HEK293T (cell line): Measurements from ENCODE around the gene SCYGR5.

Experiments
- ARNT ChIP-seq: fragments of 450-650 bp; IDR thresholded peaks from 2 replicates; pipeline ENCODE4 v1.6.1; 2017; ENCODE audit warnings: mild to moderate bottlenecking
- BHLHE40 ChIP-seq: fragments of 450-650 bp; IDR thresholded peaks from 2 replicates; pipeline ENCODE4 v1.6.1; 2016; ENCODE audit warnings: mild to moderate bottlenecking, moderate library complexity, borderline replicate concordance
- CTBP1 ChIP-seq: fragments of 450-650 bp; IDR thresholded peaks from 2 replicates; pipeline ENCODE4 v1.6.1; 2016; ENCODE audit warnings: borderline replicate concordance
- ELF4 ChIP-seq: fragments of 450-650 bp; IDR thresholded peaks from 2 replicates; pipeline ENCODE4 v1.6.1; 2017; ENCODE audit warnings: antibody characterized with exemption
- FOXA1 ChIP-seq: fragments of 450-650 bp; IDR thresholded peaks from 2 replicates; pipeline ENCODE4 v1.6.1; 2016; ENCODE audit warnings: mild to moderate bottlenecking
- FOXM1 ChIP-seq: fragments of 450-650 bp; IDR thresholded peaks from 2 replicates; pipeline ENCODE4 v1.6.1; 2017; ENCODE audit warnings: mild to moderate bottlenecking, borderline replicate concordance
- HDGF ChIP-seq: fragments of 450-650 bp; IDR thresholded peaks from 2 replicates; pipeline ENCODE4 v1.6.1; 2017; ENCODE audit warnings: antibody characterized with exemption, borderline replicate concordance
- L3MBTL2 ChIP-seq: fragments of 450-650 bp; conservative IDR thresholded peaks from 2 replicates; pipeline ENCODE4 v1.6.1; 2016; ENCODE audit warnings: mild to moderate bottlenecking
- NFRKB ChIP-seq: fragments of 450-650 bp; IDR thresholded peaks from 2 replicates; pipeline ENCODE4 v1.6.1; 2016; ENCODE audit warnings: mild to moderate bottlenecking, moderate library complexity
- PKNOX1 ChIP-seq: fragments of 450-650 bp; IDR thresholded peaks from 2 replicates; pipeline ENCODE4 v1.6.1; 2016
- SP1 ChIP-seq: fragments of 450-650 bp; IDR thresholded peaks from 2 replicates; pipeline ENCODE4 v1.6.1; 2017
- SUZ12 ChIP-seq: fragments of 450-650 bp; IDR thresholded peaks from 2 replicates; pipeline ENCODE4 v1.6.1; 2016; ENCODE audit warnings: mild to moderate bottlenecking
- TARDBP ChIP-seq: fragments of 450-650 bp; IDR thresholded peaks from 2 replicates; pipeline ENCODE4 v1.6.1; 2016
- ZNF384 ChIP-seq: fragments of 450-650 bp; IDR thresholded peaks from 2 replicates; pipeline ENCODE4 v1.6.1; 2016

- TF ChIP-seq BHLHE40 (no peak), HDGF (no peak), SP1 (no peak), FOXA1 (no peak), TARDBP (no peak), SUZ12 (no peak), FOXM1 (no peak), ELF4 (no peak), ARNT (no peak), ZNF384 (no peak), PKNOX1 (no peak), NFRKB (no peak), CTBP1 (no peak), L3MBTL2 (no peak)
Measured at GRCh38 chr2:227687189-227687588, 20.6 kb downstream of the SCYGR5 start.
